Endothelial cell of umbilical vein (primary cell): Measurements from ENCODE around the gene SPATS2L. TPM values are rescaled to one million over a fixed set of nuclear protein-coding genes. Genes with fewer than 3 reads are reported as not detected.

ENCODE experiments used
- BruUV-seq: library from RNA; stranded (reverse); fragments of 400-500 nt; replicated peaks from 2 replicates; lab custom pipeline; 2021; lab: Mats Ljungman, UMichigan
- CTCF ChIA-PET: fragments of 300-600, 350-600 bp; sonication (Branson Sonifier 250); formaldehyde crosslinking; loops from one replicate; lab custom pipeline; 2021; ENCODE audit warnings: antibody characterized with exemption, inconsistent platforms; lab: Charles Lee
- POLR2A ChIA-PET: fragments of 300-600, 350-600 bp; sonication (Branson Sonifier 250); formaldehyde crosslinking; loops from one replicate; lab custom pipeline; 2021; ENCODE audit warnings: antibody characterized with exemption, inconsistent platforms; lab: Charles Lee
- DNase-seq: peaks from one replicate; pipeline ENCODE4 v3.0.0-alpha.2; 2011; ENCODE audit warnings: low read depth, low spot score
- FAIRE-seq: peaks from 2 replicates; lab custom pipeline; 2011; peaks lifted over from hg19 to GRCh38; lab: Jason Lieb, UNC
- H2AFZ ChIP-seq: 2 replicates; pipeline ENCODE4 v1.6.0; 2012; ENCODE audit warnings: low read depth, low read length, control low read depth, inconsistent platforms
- H3K27ac ChIP-seq: 2 replicates; pipeline ENCODE4 v1.5.1; 2011; ENCODE audit warnings: low read depth, mild to moderate bottlenecking, control low read depth, low read length, moderate library complexity; ENCODE audit not compliant: insufficient read depth
- H3K27me3 ChIP-seq, 2 experiments: 2 replicates each; pipeline versions ENCODE4 v1.6.0 to v1.6.1; 2011; ENCODE audit warnings: low read length in 2 of 2, mixed read lengths in 1 of 2; ENCODE audit not compliant: control insufficient read depth in 2 of 2, insufficient read depth in 2 of 2
- H3K36me3 ChIP-seq, 2 experiments: 2 replicates in 1 of 2; 3 replicates in 1 of 2; pipeline ENCODE4 v1.5.1; 2011; ENCODE audit warnings: low read length in 2 of 2, mild to moderate bottlenecking in 1 of 2, moderate library complexity in 1 of 2; ENCODE audit not compliant: control insufficient read depth in 2 of 2, insufficient read depth in 2 of 2; ENCODE audit errors: extremely low read depth in 1 of 2
- H3K4me1 ChIP-seq: 3 replicates; pipeline ENCODE4 v1.5.1; 2011; ENCODE audit warnings: mild to moderate bottlenecking, low read length; ENCODE audit not compliant: control insufficient read depth, insufficient read depth; ENCODE audit errors: extremely low read depth
- H3K4me2 ChIP-seq: 2 replicates; pipeline ENCODE4 v1.6.1; 2011; ENCODE audit warnings: low read length, control low read depth, mixed read lengths; ENCODE audit not compliant: insufficient read depth
- H3K4me3 ChIP-seq, 3 experiments: fragments of 200-600 bp in 1 of 3; sonication (generic), shearing (Covaris generic) in 1 of 3; replicated peaks in 1 of 3; 2 replicates each; pipeline ENCODE4 v1.5.1; 2011 to 2016; ENCODE audit warnings: control low read depth in 3 of 3, low read length in 3 of 3, mild to moderate bottlenecking in 2 of 3, inconsistent platforms in 1 of 3, low read depth in 1 of 3, moderate library complexity in 1 of 3; ENCODE audit not compliant: insufficient read depth in 1 of 3
- H3K79me2 ChIP-seq: 2 replicates; pipeline ENCODE4 v1.6.0; 2012; ENCODE audit warnings: low read length, inconsistent platforms; ENCODE audit not compliant: control insufficient read depth, insufficient read depth
- H3K9ac ChIP-seq: replicated peaks from 2 replicates; pipeline ENCODE3; 2011; ENCODE audit warnings: low read length, control low read depth; ENCODE audit not compliant: insufficient read depth; ENCODE audit errors: extremely low read depth
- H3K9me1 ChIP-seq: replicated peaks from 3 replicates; pipeline ENCODE4 v1.6.0; 2011; ENCODE audit warnings: mild to moderate bottlenecking, low read length; ENCODE audit not compliant: control insufficient read depth, insufficient read depth; ENCODE audit errors: extremely low read depth
- H3K9me3 ChIP-seq: replicated peaks from 2 replicates; pipeline ENCODE4 v1.5.1; 2012; ENCODE audit warnings: low read length, inconsistent platforms; ENCODE audit not compliant: control insufficient read depth, insufficient read depth
- H4K20me1 ChIP-seq: replicated peaks from 2 replicates; pipeline ENCODE3; 2011; ENCODE audit warnings: mild to moderate bottlenecking, low read length; ENCODE audit not compliant: control insufficient read depth, insufficient read depth; ENCODE audit errors: extremely low read depth
- EZH2 ChIP-seq: IDR thresholded peaks from 2 replicates; pipeline ENCODE4 v1.6.1; 2012; ENCODE audit warnings: borderline replicate concordance, low read depth, mild to moderate bottlenecking, moderate library complexity, low read length, inconsistent platforms; ENCODE audit not compliant: severe bottlenecking
- FOS ChIP-seq: IDR thresholded peaks from 2 replicates; pipeline ENCODE4 v1.6.1; 2011; ENCODE audit warnings: mild to moderate bottlenecking, low read length, moderate library complexity, borderline replicate concordance; ENCODE audit not compliant: insufficient read depth
- GATA2 ChIP-seq: IDR thresholded peaks from 2 replicates; pipeline ENCODE4 v1.7.0; 2011; ENCODE audit warnings: low read depth, mild to moderate bottlenecking, moderate library complexity, mixed read lengths, low read length; ENCODE audit not compliant: insufficient read length, insufficient read depth
- JUN ChIP-seq: IDR thresholded peaks from 2 replicates; pipeline ENCODE4 v1.6.1; 2011; ENCODE audit warnings: borderline replicate concordance, low read depth; ENCODE audit not compliant: insufficient read length, insufficient read depth
- MYC ChIP-seq: IDR thresholded peaks from one replicate; pipeline ENCODE4 v1.6.1; 2011; ENCODE audit warnings: mild to moderate bottlenecking, low read depth, low read length
- POLR2A ChIP-seq: IDR thresholded peaks from 2 replicates; pipeline ENCODE4 v1.6.1; 2012; ENCODE audit warnings: low read depth, mild to moderate bottlenecking, control low read depth, low read length
- POLR2AphosphoS5 ChIP-seq: IDR thresholded peaks from 2 replicates; pipeline ENCODE4 v1.6.1; 2012; ENCODE audit warnings: low read depth, mild to moderate bottlenecking, control low read depth, low read length, moderate library complexity; ENCODE audit not compliant: insufficient read depth
- dilution Hi-C: fragments of 300-500 bp; cut with MboI; formaldehyde crosslinking; loops from one replicate; pipeline ENCODE4 v1.15.0; 2019; ENCODE audit warnings: low sequenced_read_pairs; ENCODE audit not compliant: extremely low pct_ligation_motif_present
- intact Hi-C: fragments of 100-400 bp; cut with micrococcal nuclease; formaldehyde crosslinking; loops from one replicate; pipeline ENCODE4 v1.10.0; 2022
- polyA plus RNA-seq, 4 experiments: library from polyadenylated mRNA; depleted of rRNA in 3 of 4; stranded (reverse) in 3 of 4; unstranded in 1 of 4; fragments of >200 nt; gene quantifications; 2 replicates each; pipeline versions ENCODE4 v1.2.1 to v1.2.3, GENCODE V29; 2011 to 2012; ENCODE audit warnings: missing spikeins in 1 of 4
- total RNA-seq: library from RNA; stranded (reverse); gene quantifications from 2 replicates; pipeline ENCODE4 v1.2.3, GENCODE V29; 2021
- TF ChIP-seq, protein P1 (sequence below), 2 donors: IDR thresholded peaks; 1 replicate in 1 of 2; 2 replicates in 1 of 2; pipeline ENCODE4 v1.5.1; 2011; ENCODE audit warnings: low read length in 2 of 2, mild to moderate bottlenecking in 2 of 2, moderate library complexity in 2 of 2, control low read depth in 1 of 2, inconsistent platforms in 1 of 2, low read depth in 1 of 2; ENCODE audit not compliant: insufficient read depth in 1 of 2; ENCODE audit errors: extremely low read depth in 1 of 2
- TF ChIP-seq, protein P2 (sequence below): IDR thresholded peaks from 2 replicates; pipeline ENCODE4 v1.6.1; 2011; ENCODE audit not compliant: insufficient read depth, insufficient read length

Gene SPATS2L
- total and polyA plus RNA-seq, 2 donors (not counting 3 experiments of a cell fraction or from before 2014, with no cell fraction given): 29.1 to 72.9 TPM

DNA sequence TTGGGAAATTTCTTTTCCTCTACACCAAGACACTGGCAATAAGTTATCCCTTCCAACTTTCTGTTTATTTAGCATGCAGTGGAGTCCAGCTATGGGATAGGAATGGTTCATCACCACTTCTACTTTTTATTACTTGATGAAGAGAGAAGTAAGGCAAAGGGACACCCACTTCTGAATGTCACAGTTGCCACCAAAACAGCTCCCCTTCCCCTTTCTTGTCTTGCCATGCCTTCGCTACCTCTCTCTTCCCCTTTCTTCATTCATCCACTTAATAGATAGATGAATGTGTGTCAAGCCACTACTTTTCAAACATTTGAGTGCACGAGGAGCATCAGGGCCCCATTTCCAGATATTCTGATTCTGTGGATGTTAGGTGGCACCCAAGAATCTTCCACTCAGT is 143.8 kb downstream of the SPATS2L start:
- Histone ChIP-seq H3K9me1 (no peaks in the 10 kb centered on the region), H3K36me3 (no peaks in the 10 kb centered on the region), H3K4me1 (peaks cover 2% of the 10 kb centered on the region), H3K4me3 (no peak overlapping the region), H3K79me2 (no peaks in the 10 kb centered on the region), H3K27ac (no peak overlapping the region), H3K9me3 (no peaks in the 10 kb centered on the region), H2AFZ (no peak overlapping the region), H3K9ac (no peak overlapping the region), H4K20me1 (no peaks in the 10 kb centered on the region), H3K4me2 (no peak overlapping the region), H3K27me3 (no peaks in the 10 kb centered on the region)
- no TSS peak for BruUV-seq
- FAIRE-seq (no peak), DNase-seq (no peak)
- ChIA-PET POLR2A (no interaction called here), CTCF (interaction anchor here (1.1 kb wide), 1 partner anchor 87 kb away, joined by 3 read pairs; no protein-coding TSS in a partner anchor)
- intact Hi-C loops (no loop called here), dilution Hi-C loops (no loop called here)
- TF ChIP-seq MYC (no peak), GATA2 (no peak), JUN (no peak), FOS (no peak), EZH2 (no peak), POLR2AphosphoS5 (no peak), POLR2A (no peak)
- TF ChIP-seq, protein P1, sequence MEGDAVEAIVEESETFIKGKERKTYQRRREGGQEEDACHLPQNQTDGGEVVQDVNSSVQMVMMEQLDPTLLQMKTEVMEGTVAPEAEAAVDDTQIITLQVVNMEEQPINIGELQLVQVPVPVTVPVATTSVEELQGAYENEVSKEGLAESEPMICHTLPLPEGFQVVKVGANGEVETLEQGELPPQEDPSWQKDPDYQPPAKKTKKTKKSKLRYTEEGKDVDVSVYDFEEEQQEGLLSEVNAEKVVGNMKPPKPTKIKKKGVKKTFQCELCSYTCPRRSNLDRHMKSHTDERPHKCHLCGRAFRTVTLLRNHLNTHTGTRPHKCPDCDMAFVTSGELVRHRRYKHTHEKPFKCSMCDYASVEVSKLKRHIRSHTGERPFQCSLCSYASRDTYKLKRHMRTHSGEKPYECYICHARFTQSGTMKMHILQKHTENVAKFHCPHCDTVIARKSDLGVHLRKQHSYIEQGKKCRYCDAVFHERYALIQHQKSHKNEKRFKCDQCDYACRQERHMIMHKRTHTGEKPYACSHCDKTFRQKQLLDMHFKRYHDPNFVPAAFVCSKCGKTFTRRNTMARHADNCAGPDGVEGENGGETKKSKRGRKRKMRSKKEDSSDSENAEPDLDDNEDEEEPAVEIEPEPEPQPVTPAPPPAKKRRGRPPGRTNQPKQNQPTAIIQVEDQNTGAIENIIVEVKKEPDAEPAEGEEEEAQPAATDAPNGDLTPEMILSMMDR (IDR thresholded peaks at IDR 0.05; ENCODE audit: extremely low read depth in 1 of 2, insufficient read depth in 1 of 2, low read depth in 1 of 2, low read length in 2 of 2): no peak
- TF ChIP-seq, protein P2, sequence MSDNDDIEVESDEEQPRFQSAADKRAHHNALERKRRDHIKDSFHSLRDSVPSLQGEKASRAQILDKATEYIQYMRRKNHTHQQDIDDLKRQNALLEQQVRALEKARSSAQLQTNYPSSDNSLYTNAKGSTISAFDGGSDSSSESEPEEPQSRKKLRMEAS: no peak
